K562 (cell line): ENCODE measurements around the gene CCDC158. TPM values are rescaled to one million over a fixed set of nuclear protein-coding genes. Genes with fewer than 3 reads are reported as not detected.

Source experiments
- ARID2 ChIP-seq: fragments of 450-650 bp; IDR thresholded peaks from 2 replicates; pipeline ENCODE4 v1.6.1; 2017; ENCODE audit warnings: antibody characterized with exemption, mild to moderate bottlenecking
- ATF6 ChIP-seq: sonication (generic); formaldehyde crosslinking; IDR thresholded peaks from 2 replicates; pipeline ENCODE4 v1.4.0; 2020; ENCODE audit warnings: mild to moderate bottlenecking, missing genetic modification reagents
- FOSL1 ChIP-seq: fragments of 200-800 bp; sonication (Bioruptor generic); conservative IDR thresholded peaks from 2 replicates; pipeline ENCODE4 v1.6.1; 2016; ENCODE audit warnings: missing genetic modification characterization, missing compliant biosample characterization
- KHSRP ChIP-seq: fragments of 450-650 bp; IDR thresholded peaks from 2 replicates; pipeline ENCODE4 v1.6.1; 2017
- NCOR1 ChIP-seq: fragments of 450-650 bp; IDR thresholded peaks from 2 replicates; pipeline ENCODE4 v1.6.1; 2016; ENCODE audit warnings: mild to moderate bottlenecking, moderate library complexity
- PURB ChIP-seq: sonication (generic); formaldehyde crosslinking; IDR thresholded peaks from 2 replicates; pipeline ENCODE4 v1.9.0; 2021; ENCODE audit warnings: low read depth, mild to moderate bottlenecking, missing genetic modification reagents
- RUNX1 ChIP-seq: sonication (generic); IDR thresholded peaks from 2 replicates; pipeline ENCODE4 v1.6.1; 2016; ENCODE audit warnings: antibody characterized with exemption, low read depth
- SOX6 ChIP-seq: fragments of 450-650 bp; IDR thresholded peaks from 2 replicates; pipeline ENCODE4 v1.6.1; 2014; ENCODE audit warnings: mild to moderate bottlenecking
- STAT6 ChIP-seq: sonication (generic); formaldehyde crosslinking; IDR thresholded peaks from 2 replicates; pipeline ENCODE4 v1.8.1; 2023; ENCODE audit warnings: mild to moderate bottlenecking, missing genetic modification reagents
- TFAM ChIP-seq: fragments of 250-450 bp; sonication (Bioruptor Pico); conservative IDR thresholded peaks from 2 replicates; pipeline ENCODE4 v1.5.0; 2021; ENCODE audit warnings: mild to moderate bottlenecking, moderate library complexity
- U2AF2 ChIP-seq: fragments of 200-400 bp; formaldehyde crosslinking; optimal IDR thresholded peaks from 2 replicates; pipeline ENCODE3; 2017; ENCODE audit warnings: low read depth, mild to moderate bottlenecking, low read length
- ZEB2 ChIP-seq: fragments of 450-650 bp; IDR thresholded peaks from 2 replicates; pipeline ENCODE4 v1.6.1; 2016
- ZNF134 ChIP-seq: fragments of 250-450 bp; sonication (Bioruptor Pico); conservative IDR thresholded peaks from 2 replicates; pipeline ENCODE4 v1.4.0; 2020
- ZNF174 ChIP-seq: fragments of 250-450 bp; sonication (Bioruptor Pico); IDR thresholded peaks from 2 replicates; pipeline ENCODE4 v1.4.0; 2020; ENCODE audit warnings: mild to moderate bottlenecking
- ZNF24 ChIP-seq: fragments of 450-650 bp; IDR thresholded peaks from 2 replicates; pipeline ENCODE4 v1.6.1; 2016
- ZNF398 ChIP-seq: fragments of 250-450 bp; sonication (Bioruptor Pico); IDR thresholded peaks from 2 replicates; pipeline ENCODE4 v1.8.0; 2021; ENCODE audit warnings: moderate library complexity, mild to moderate bottlenecking, inconsistent platforms
- ZNF586 ChIP-seq: fragments of 450-650 bp; formaldehyde crosslinking; conservative IDR thresholded peaks from 2 replicates; pipeline ENCODE4 v1.4.0; 2020; ENCODE audit warnings: mild to moderate bottlenecking, moderate library complexity
- ZNF592 ChIP-seq: fragments of 450-650 bp; IDR thresholded peaks from 2 replicates; pipeline ENCODE4 v1.6.1; 2017; ENCODE audit warnings: antibody characterized with exemption, mild to moderate bottlenecking
- polyA plus RNA-seq, 8 experiments: library from polyadenylated mRNA; depleted of rRNA in 4 of 8; stranded (reverse) in 5 of 8; unstranded in 3 of 8; fragments of >200 nt; fragmentation: Nextera tagmentation in 2 of 8; fragmentation: Illumina TruSeq in 1 of 8; extraction: Ambion mirVana in 2 of 8; extraction: Trizol in 1 of 8; gene quantifications; 2 replicates each; pipeline versions ENCODE4 v1.2.1 to v1.2.3, GENCODE V29; 2011 to 2014; ENCODE audit warnings: inconsistent platforms in 1 of 8, missing spikeins in 1 of 8
- total RNA-seq, 7 experiments: library from RNA; depleted of rRNA in 6 of 7; stranded (reverse); fragments of >200 nt in 6 of 7; fragmentation: Illumina TruSeq in 2 of 7; extraction: Trizol in 2 of 7; gene quantifications; 2 replicates each; pipeline versions ENCODE4 v1.2.1 to v1.2.3, GENCODE V29; 2011 to 2021; ENCODE audit warnings: low replicate concordance in 1 of 7
- TF ChIP-seq, protein P1 (sequence below): fragments of 200-800 bp; sonication (Bioruptor generic); IDR thresholded peaks from 2 replicates; pipeline ENCODE4 v1.6.1; 2017; ENCODE audit warnings: missing genetic modification characterization, missing compliant biosample characterization

The CCDC158 gene
- total and polyA plus RNA-seq, 9 of the 15 experiments (the other 6 are each of a cell fraction or from before 2014, with no cell fraction given), result not detected

DNA sequence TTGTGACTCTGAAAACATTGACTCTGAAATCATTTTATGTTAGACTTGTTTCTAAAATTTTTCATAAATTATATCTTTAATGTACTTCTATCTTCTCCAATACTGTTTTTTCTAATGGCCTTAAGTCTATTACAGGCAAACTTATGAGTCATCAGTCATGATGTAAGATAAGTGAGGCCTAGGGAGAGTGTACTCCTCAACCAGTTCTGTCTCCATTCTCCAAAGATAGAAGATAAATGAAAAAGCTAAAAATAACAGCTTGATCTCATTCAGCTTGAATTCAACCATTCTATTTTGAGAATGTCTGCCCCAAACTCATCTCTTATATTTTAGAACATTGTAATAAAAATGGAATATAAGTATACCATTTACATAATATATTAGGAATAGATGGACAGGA, 79.9 kb downstream of the CCDC158 start (continued):
- TF ChIP-seq ZNF592 (0 out of 2 replicates have a peak, but pooled peaks have one; percentile 32), PURB (CRISPR knock-in tag) (no peak), ZNF134 (CRISPR knock-in tag) (no peak), TFAM (no peak), FOSL1 (peak; percentile 98), U2AF2 (no peak), ATF6 (no peak), ZNF586 (CRISPR knock-in tag) (no peak), SOX6 (peak; percentile 11; the same call in 1 of the 2 replicates), RUNX1 (no peak), ZNF174 (CRISPR knock-in tag) (no peak), STAT6 (CRISPR knock-in tag) (no peak), NCOR1 (peak; percentile 17; the same call in 1 of the 2 replicates), ARID2 (no peak), ZNF24 (no peak), ZNF398 (CRISPR knock-in tag) (no peak), ZEB2 (no peak), KHSRP (no peak)
- TF ChIP-seq, protein P1, sequence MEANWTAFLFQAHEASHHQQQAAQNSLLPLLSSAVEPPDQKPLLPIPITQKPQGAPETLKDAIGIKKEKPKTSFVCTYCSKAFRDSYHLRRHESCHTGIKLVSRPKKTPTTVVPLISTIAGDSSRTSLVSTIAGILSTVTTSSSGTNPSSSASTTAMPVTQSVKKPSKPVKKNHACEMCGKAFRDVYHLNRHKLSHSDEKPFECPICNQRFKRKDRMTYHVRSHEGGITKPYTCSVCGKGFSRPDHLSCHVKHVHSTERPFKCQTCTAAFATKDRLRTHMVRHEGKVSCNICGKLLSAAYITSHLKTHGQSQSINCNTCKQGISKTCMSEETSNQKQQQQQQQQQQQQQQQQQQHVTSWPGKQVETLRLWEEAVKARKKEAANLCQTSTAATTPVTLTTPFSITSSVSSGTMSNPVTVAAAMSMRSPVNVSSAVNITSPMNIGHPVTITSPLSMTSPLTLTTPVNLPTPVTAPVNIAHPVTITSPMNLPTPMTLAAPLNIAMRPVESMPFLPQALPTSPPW (CRISPR knock-in tag), result peak; percentile 26; the same call in 1 of the 2 replicates
